Measurements from ENCODE around the gene SFT2D3.

Gene SFT2D3

DNA sequence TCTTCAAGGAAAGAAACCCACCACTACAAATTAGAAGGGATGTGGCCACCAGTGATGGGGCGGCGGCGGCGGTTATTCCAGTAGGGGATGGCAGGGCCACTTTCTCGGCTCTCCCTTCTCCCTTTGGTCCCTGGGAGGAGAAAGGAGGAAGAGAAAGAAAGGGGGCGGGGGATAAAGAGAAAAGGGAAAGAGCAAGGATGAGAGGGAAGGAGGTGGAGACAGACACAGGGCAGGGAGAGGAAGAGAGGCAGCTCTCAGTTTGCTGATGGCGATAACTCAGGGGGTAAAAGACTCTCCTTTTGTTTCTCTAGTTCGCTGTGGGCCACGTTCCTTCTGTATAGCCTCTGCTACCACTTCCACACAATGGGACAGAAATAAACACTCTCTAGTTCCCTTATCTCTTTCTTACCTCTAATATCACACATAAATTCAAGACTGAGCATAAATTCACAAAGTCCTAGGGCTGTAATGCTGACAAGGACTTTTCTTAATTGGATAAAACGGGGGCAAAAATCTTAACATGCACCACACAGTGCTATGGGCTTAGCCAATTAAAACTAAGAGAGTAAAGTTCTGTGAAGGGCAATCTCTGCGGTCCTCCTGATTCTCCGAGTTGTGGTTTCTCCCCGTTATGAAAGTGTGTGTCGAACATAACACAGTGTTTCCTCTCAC lies 14.6 kb downstream of the SFT2D3 start:
- TF ChIP-seq, protein P1, sequence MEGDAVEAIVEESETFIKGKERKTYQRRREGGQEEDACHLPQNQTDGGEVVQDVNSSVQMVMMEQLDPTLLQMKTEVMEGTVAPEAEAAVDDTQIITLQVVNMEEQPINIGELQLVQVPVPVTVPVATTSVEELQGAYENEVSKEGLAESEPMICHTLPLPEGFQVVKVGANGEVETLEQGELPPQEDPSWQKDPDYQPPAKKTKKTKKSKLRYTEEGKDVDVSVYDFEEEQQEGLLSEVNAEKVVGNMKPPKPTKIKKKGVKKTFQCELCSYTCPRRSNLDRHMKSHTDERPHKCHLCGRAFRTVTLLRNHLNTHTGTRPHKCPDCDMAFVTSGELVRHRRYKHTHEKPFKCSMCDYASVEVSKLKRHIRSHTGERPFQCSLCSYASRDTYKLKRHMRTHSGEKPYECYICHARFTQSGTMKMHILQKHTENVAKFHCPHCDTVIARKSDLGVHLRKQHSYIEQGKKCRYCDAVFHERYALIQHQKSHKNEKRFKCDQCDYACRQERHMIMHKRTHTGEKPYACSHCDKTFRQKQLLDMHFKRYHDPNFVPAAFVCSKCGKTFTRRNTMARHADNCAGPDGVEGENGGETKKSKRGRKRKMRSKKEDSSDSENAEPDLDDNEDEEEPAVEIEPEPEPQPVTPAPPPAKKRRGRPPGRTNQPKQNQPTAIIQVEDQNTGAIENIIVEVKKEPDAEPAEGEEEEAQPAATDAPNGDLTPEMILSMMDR (IDR thresholded peaks at IDR 0.05; ENCODE audit: low read depth, low read length) = no peak
- DNase-seq (ENCODE audit: extremely low read depth, low read depth) = no peak

DNA sequence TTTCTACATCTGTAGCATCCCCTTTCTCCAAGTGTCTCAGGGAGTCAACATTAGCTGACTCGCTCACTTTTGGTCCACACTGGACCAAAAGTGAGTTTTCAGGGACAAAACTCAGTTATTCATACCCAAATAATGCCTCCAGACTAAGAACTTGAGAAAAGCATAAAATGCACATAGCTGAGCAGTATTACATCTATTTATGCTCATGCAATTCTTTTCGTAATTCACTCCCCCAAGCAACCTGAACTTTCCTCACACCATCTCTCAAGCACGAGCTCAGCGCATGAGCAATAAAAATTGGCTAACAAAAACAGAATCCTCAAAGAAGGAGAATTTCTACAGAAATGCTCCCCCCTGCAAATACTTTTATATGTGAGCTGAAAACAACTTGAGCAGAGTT lies 17.0 kb downstream of the SFT2D3 start:
- TF ChIP-seq, protein P1 (IDR thresholded peaks at IDR 0.05; ENCODE audit: low read depth, low read length) = no peak
- DNase-seq (ENCODE audit: extremely low read depth, low read depth) = no peak

DNA sequence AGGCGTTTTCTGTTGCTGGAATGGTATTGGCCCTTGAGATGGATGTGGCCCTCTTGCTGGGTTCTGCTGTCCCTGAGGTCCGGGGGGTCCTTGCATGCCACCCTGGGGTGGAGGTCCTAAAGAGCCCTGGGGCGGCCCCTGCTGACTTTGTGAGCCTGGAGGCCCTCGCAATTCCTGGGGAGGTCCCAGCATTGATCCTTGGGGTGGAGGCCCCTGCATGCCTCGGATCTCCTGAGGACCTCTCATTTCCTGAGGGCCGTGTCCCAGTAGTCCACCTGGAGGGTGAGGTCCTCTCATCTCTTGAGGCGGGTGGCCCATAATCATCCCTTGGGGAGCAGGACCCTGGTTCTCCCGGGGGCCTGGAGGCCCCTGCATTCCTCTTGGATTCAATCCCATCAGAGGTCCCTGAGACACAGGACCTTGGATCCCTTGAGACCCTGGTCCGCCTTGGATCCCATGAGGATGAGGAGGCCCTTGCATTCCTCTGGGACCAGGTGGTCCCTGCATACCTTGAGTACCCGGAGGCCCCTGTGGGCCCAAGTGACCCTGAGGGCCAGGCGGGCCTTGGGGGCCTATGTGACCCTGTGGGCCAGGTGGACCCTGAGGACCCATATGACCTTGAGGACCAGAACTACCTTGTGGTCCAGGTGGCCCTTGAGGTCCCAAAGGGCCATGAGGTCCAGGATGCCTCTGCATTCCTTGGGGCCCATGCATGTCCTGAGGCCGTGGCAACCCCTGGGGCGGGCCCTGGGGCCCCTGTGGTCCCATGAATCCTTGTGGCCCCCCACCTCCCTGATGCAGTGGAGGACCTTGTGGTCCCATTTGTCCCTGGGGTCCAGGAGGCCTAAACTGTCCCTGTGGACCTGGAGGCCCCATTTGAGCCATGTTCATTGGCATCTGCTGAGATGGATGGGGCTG lies 18.3 kb downstream of the SFT2D3 start:
- no peak for DNase-seq (ENCODE audit: extremely low read depth, low read depth)
- TF ChIP-seq, protein P1 (IDR thresholded peaks at IDR 0.05; ENCODE audit: low read depth, low read length) = no peak

DNA sequence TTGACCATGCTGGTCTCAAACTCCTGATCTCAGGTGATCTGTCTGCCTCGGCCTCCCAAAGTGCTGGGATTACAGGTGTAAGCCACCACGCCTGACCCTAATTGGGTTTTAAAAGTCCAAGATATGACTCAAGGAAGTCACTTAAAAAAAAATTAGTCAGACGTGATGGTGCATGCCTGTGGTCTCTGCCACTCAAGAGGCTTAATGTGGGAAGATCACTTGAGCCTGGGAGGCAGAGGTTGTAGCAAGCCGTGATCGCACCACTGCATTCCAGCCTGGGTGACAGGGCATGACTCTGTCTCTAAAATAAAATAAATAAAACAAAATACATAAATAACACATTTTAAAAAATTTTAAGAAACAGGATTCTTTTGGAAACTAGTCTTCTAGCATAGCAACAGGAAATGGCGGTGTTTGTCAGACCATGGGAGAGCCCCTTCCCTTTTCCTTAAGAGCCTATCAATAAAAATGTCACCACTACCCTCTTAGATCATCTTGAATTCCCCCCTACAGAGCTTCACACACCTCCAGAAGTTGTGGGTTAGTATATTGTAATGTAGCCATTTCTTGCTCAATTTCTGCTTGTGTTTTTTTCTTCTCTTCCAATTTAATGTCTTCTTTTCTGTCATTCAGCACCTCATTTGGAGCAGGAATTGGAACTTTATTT lies 20.1 kb downstream of the SFT2D3 start:
- TF ChIP-seq, protein P1 (IDR thresholded peaks at IDR 0.05; ENCODE audit: low read depth, low read length) = no peak
- DNase-seq (ENCODE audit: extremely low read depth, low read depth) = no peak

DNA sequence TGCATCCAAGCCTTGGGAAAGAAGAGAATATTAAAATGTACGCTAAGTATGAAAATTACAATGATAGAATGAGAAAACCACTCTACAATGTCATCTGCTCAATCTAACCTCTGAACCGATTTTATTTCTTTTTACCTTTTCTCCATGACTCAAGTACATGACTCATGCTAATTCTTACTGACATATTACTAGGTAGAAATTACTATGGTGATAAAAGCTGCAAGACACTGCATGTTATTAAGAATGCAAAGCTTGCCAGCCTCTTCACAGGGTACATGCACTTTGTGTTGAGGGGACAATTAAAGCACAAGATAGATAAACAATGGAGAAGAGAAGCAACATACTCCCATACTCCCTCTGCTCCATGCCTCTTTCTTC lies 20.7 kb downstream of the SFT2D3 start:
- TF ChIP-seq, protein P1 (IDR thresholded peaks at IDR 0.05; ENCODE audit: low read depth, low read length) = no peak
- DNase-seq (ENCODE audit: extremely low read depth, low read depth) = no peak

DNA sequence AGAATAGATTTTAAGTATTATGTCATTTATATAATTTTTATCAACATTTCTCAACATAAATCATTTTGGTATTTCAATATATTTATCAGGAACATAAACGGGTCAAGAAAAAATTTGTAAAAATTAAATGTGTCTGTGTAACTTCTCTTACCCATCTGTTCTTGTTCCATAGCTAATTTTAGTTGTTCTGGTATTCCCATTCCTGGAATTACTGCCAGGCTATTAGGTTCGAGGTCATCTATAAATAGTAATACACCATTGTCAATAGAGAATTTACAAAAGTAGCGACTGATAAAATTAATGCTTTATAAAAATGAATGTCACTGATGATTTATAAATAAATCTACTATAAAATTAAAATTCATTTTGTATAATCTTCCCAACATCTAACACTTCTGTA lies 21.5 kb downstream of the SFT2D3 start:
- DNase-seq (ENCODE audit: extremely low read depth, low read depth) = no peak
- TF ChIP-seq, protein P1 (IDR thresholded peaks at IDR 0.05; ENCODE audit: low read depth, low read length) = no peak
